Activated gamma-delta T cell treated with anti-CD3 and anti-CD28 coated beads, Interleukin-2, amount 50 U/mL, for 16 hours (primary cell): Measurements from ENCODE around the gene CLEC9A.

Experiments used
- DNase-seq: peaks from one replicate; pipeline ENCODE4 v3.0.0-alpha.2; 2020; ENCODE audit warnings: low read depth

The CLEC9A gene

DNA sequence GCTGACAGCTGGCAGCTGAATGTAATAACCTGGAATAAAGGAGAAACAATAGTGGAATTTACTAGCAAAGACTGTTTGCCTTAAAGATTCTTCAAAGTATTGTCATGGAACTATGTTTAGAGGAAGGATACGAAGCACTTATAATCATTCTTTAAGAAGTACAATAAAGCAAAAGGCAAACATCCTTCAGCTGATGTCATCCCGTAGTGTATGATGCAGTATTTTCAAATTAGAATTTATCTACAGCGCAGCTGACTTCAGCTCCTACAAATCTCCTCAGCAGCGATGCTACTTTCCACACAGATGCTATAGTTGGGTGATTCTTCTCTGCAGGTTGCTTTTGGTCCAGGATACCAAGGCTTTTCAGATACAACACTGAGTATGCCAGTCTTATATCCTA lies 36.8 kb downstream of the CLEC9A start:
- DNase-seq: no peak

GRCh38 chr12:10067942-10068341 lies 37.5 kb downstream of the CLEC9A start:
- DNase-seq: no peak

DNA sequence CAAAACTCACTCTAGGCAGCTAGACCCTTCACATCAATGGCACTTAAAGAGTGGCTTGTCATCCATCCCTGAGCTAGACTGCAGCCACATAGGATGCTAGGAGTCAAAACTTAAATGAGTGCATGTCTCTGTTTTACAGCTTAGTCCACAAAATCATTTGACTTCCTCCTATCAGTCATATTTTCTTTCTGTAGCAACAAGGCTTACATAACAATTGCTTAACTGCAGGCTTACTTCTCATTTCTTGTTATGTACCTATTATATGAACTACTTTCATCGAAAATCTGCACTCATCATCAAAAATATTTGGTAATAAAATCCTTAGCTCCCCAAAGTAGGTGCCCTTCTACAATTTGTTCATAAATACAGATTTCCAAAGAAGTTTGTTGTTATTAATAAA lies 38.2 kb downstream of the CLEC9A start:
- DNase-seq: no peak

DNA sequence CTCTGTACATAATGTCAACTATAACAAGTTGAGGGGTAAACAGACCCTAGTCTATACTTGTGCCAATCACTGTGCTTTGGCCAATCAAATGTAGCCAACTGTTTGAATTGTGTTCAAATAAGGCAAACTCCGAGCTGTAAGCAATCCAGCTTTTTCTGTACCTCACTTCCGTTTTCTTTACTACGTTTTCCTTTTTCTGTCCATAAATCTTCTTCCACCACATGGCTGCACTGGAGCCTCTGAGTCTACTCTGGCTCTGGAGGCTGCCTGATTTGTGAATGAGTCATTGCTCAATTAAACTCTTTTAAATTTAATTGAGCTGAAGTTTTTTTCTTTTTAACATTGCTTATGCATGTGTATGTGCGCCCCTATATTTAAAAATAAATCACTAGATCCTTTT lies 38.6 kb downstream of the CLEC9A start:
- no peak for DNase-seq

DNA sequence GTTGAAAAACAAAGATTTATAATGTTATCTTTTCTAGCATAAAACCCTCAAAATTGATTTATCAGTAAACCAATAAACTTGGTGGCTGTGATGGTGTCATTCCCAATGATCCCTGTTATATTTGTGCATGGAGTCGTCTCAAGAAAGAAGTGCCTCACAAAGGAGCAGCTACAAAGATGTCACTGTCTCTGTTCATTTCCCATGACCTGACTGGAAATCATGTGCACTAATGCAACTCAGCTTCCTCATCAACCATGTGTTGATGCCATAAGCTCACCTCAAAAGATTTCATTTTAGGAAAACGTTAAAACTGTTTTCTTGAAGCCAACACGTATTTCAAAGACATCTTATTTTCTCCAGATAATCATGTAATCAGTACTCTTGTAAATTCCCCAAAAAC lies 39.5 kb downstream of the CLEC9A start:
- no peak for DNase-seq

DNA sequence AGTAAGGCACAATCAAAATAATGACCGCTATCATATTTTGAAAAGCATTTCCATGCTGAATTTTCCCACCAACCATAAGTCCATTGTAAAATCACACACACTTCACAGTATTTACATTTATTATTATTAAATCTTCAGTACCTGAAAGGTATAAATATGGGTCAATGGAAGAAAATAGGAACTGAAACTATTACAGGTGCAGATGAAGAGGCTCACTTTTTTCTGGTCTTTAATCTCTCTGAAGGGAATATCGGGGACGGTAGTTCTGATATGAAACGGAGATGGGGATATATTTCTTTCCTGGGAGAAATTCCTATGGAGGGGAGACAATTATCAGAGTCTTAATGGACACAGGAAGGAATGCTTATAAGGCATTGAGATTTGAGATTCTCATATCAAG lies 39.9 kb downstream of the CLEC9A start:
- DNase-seq: no peak

GRCh38 chr12:10072131-10072530 lies 41.6 kb downstream of the CLEC9A start:
- no peak for DNase-seq

DNA sequence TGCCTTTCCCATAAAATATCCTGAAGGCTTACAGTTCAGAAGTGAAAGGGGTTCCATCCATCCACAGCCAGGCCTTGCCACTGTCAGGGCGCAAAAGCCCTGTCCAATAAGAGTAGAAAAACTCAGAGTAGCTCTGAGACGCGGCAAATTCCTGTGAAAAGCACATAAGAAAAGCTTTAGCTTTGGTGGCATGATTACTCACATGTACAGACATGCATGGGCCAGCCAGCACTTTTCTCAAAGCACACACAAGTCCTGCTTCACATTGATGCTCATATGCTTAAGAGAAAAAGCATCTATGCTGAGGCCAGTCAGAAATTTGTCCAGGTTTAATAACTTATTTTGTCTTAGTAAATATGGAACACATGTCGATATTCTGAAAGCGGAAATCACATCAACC lies 42.8 kb downstream of the CLEC9A start:
- no peak for DNase-seq

GRCh38 chr12:10075451-10075850 lies 45.0 kb downstream of the CLEC9A start:
- no peak for DNase-seq

GRCh38 chr12:10082117-10082874 lies 51.8 kb downstream of the CLEC9A start:
- DNase-seq: no peak

DNA sequence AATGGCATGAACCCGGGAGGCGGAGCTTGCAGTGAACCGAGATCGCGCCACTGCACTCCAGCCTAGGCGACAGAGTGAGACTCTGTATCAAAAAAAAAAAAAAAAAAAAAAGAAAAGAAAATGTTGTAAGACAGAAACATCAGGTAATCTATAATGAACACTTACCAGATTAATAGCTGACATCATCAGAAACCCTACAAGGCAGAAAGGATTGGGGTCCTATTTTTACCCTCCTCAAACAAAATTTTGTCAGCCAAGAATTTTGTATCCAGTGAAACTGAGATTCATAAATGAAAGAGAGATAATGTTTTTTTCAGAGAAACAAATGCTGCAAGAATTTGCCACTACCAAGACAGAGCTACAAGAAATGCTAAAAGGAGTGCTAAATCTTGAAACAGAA lies 54.3 kb downstream of the CLEC9A start:
- no peak for DNase-seq

DNA sequence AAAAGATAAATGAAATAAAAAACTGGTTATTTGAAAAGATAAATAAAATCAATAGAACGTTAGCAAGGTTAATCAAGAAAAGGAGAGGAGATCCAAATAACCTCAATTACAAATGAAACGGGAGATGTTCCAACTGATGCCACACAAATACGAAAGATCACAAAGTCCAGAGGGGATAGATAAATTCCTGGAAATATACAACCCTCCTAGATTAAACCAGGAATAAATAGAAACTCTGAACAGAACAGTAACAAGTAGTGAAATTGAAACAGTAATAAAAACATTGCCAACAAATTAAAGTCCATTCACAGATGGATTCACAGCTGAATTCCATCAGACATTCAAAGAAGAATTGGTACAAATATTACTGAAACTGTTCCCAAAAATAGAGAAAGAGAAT lies 55.9 kb downstream of the CLEC9A start:
- DNase-seq: no peak

DNA sequence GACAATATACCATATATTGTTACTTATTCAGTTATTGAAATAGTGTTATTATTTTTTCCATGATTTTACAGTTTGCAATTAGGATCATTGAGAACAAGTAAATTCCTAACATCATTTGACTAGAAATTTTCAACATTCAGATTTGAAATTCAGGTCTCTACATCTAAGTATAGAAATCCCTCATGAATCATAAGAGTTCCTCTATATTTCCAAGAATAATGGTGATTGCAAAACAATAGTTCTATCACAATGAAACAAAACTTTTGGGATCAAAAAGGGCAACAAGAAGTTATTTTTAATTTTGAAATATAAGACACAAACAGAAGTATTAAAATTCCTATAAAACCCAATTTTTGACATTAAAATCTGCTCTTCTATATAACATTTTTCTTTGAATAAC lies 57.5 kb downstream of the CLEC9A start:
- DNase-seq: no peak

DNA sequence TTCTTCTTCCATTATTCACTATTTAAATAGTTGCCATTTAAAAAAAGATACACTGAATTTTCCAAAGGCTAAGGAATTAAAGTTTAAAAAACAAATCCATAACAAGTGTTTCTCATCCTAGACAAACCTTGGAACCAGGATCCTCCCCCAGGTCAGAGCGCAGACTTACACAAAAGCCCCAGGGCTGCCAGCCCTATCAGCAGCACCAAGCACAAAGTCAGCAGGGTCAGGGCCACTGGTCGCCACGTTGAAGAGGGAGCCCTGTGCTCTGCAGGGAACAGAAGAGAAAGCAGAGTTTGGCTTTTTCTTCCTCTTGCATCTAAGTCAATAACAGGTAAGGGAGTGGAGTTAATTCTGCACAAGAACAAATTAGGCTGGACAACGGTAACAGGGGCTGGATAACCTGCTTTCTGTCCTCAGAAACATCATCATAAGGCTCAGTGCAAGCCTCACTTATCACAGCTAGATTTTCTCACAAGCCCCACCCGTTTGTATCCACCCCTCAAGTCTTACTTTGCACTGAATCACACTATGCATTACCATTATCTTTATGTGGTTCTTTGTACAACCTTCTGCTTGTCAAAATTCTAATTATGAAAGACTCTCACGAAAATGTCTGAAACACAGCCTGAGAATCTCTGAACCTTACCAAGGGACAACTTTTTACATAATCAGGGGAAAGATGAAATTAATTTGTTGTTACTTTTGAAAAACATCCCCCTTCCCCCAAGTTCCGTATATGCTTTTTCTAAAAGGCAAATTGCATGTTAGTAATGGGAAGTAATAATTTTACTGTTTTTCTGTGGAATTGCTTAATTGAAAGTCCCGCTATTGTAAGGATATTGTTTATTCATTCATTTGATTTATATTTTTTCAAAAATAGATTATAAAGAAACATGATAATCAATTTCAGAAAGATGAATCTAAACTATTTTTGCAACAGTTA lies 58.7 kb downstream of the CLEC9A start:
- DNase-seq: no peak

GRCh38 chr12:10094646-10095395 lies 64.3 kb downstream of the CLEC9A start:
- DNase-seq: no peak

DNA sequence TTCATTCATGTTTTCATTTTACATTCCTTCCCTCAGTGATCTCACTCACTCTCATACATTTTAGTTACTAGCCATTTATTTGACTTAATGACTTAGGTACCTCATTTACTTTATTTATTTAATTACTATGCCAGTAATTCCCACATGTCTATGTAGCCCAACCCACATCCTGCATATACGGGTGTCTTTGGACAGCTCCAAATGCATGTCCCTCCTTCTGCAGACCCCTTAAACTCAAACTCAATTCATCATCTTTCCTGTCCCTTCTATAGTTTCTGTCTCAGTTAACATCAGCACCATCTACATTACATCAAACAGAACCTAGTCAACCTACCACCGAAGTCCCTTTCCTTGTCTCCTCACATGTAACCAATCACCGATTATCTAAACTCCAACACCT lies 65.5 kb downstream of the CLEC9A start:
- DNase-seq: no peak

- DNase-seq: no peak
Measured at GRCh38 chr12:10097521-10097920, 67.0 kb downstream of the CLEC9A start.

DNA sequence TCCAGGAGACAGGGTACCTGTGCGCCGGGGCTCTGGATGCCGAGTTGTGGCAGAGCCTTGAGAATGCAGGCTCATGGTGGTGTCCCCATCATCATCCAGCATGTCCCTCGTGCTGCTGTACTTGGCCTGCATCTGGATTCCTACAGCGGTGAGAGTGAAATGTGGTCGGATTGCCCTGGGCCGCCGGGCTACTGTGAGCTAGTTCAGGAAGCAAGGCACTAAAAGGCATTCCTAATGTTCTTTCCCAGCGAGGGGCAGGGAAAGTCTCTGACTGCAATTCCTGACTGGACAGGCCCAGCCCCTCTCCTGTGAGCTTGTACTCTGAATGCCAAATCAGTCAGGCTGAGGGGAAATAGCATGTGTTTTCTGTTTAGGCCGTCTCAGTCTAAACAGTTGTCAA lies 68.3 kb downstream of the CLEC9A start, which contains the start of gene CLEC1A:
Gene CLEC1A, minus strand, starts transcription at position 195 of the 400 bp plus-strand sequence. Its CDS starts 63 bp downstream, at position 132.
- no peak for DNase-seq

- no peak for DNase-seq
Measured at GRCh38 chr12:10101042-10101579, 70.6 kb downstream of the CLEC9A start.

DNA sequence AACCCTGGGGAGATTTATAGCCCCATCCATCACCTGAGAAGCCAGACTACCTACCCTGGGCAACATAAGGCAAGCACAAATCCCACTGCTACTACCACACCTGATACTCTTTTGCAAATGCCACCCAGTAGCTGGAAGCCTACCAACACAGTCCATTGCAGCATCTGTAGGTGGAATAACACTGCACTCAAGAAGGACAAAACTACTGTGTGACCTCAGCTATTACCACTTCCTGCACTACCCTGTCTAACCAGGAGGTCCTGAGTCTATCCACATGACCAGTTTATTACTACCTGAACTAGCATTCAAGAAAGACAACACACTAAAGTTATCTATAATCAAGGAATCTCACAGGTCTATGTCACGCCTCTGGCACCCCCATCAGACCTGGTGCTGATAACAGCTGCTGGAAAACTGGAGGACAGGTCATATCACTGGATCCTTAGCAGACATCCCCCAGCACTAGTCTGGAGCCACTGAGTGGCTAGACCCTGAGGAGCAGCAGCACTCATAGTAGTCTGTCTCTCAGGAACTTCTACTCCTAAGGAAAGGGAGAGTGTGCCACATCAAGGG lies 71.3 kb downstream of the CLEC9A start:
- DNase-seq: no peak

- DNase-seq: no peak
Measured at GRCh38 chr12:10102322-10102721, 71.8 kb downstream of the CLEC9A start.
